Activated CD4-positive, alpha-beta T cell treated with anti-CD3 and anti-CD28 coated beads for 48 hours (primary cell): ENCODE results near the gene IRF6.

Source experiments
- DNase-seq: peaks from one replicate; pipeline ENCODE4 v3.0.0-alpha.2; 2020

IRF6 gene

DNA sequence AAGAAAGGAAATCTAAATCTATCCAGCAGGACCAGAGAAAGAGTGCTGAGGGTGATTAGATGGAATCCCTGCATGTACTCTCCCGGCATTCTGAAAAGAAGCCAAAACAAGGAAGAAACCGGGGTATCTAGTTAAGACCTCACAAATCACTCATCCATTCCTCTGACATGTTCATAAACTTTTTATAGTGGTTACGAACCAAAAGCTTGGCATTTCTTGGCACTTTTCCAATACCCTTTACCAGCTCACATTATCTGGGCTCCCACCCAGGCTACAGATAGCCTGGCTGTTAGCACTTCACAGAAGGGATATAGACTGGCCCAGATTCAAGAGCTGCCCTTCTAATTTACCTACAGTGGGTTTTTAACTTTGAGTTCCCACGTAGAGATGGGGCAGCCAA is 19.8 kb downstream of the IRF6 start:
- no peak for DNase-seq

GRCh38 chr1:209785592-209785991 is 20.4 kb downstream of the IRF6 start:
- no peak for DNase-seq

DNA sequence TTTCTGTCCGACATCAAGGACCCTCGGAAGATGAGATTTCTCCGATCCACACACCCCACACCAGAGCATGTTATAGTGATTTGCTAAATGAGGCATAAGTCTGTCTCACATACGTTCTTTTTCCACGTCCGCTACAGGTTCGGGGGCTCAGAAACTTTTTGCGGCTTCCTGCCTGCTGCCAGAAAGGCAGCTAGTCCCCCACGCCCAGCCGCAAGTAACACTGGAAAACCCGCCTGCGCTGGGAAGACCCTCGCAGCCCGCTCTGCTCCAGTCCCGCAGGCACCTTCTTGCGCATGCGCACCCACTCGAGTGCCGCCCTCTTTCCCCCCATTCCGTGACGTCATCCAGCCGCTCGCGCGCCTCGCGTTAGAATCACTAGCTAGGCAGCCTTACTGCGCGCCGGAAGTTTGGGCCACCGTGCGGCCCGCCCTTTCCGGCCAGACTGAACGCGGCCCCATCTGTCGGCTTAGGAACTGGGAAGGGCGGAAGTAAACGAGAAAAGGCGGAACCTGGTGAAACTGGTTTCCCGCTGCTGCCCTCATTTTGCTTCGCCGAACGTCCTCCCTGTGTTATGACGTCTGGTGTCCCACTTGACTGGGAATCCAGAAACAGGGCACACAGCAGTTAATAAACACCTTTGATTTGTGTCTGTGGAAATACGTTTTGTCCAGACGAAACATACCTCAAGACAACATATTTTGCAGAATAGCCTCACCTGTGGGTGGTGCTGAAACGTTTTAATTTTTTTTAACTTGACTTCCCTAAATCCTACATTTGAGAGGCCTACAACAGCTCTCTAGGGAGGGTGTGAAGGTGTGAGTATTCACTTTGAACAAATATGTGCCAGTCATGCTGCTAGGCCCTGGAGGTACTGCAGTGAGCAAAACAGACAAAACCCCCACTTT is 21.4 kb downstream of the IRF6 start, which contains the start of gene C1orf74:
Gene C1orf74, minus strand, starts transcription at position 295 of the 905 bp plus-strand sequence. CDS start 925 bp downstream, outside the sequence.
- peak; percentile 100 for DNase-seq

DNA sequence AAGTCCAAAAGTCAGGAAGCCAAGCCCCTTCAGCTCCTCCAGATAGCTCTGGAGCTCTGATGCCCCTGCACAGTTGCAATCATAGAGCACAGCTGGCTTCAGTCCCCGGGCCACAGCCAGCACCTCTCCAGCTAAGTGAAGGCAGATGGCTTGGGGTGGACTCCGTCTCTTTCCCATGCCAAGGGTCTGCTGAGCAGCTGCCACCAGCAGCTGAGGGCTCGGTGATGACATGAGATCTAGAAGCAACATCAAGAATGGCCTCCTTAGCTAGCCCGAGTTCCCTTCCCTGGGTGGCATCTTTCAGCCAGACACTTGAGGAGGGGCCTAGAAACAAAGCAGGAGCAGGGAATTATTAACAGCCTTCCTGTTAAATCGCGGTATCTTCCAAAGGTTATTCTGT is 22.6 kb downstream of the IRF6 start:
- DNase-seq: no peak

GRCh38 chr1:209780268-209780667 is 25.7 kb downstream of the IRF6 start:
- DNase-seq: no peak

GRCh38 chr1:209778102-209778501 is 27.8 kb downstream of the IRF6 start:
- no peak for DNase-seq

- no peak for DNase-seq
These were observed 28.4 kb downstream of the IRF6 start for GRCh38 chr1:209777587-209777986.

GRCh38 chr1:209775678-209776077 is 30.3 kb downstream of the IRF6 start:
- DNase-seq: no peak

- no peak for DNase-seq
These were observed 31.4 kb downstream of the IRF6 start for GRCh38 chr1:209774592-209774991.

DNA sequence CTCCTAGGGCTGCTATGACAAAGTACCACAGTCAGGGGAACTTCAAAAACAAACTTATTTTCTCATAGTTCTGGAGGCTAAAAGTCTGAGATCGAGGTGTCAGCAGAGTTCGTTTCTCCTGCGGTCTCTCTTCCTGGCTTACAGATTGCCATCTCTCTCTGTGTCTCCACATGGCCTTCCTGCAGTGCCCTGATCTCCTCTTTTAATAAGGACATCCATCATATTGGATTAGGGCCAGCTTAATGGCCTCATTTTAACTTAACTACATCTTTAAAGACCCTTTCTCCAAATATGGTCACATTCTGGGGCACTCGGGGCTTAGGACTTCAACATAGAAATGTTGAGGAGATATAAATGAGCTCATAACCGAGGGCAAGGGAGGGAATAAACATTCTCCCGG is 33.8 kb downstream of the IRF6 start:
- DNase-seq: no peak

DNA sequence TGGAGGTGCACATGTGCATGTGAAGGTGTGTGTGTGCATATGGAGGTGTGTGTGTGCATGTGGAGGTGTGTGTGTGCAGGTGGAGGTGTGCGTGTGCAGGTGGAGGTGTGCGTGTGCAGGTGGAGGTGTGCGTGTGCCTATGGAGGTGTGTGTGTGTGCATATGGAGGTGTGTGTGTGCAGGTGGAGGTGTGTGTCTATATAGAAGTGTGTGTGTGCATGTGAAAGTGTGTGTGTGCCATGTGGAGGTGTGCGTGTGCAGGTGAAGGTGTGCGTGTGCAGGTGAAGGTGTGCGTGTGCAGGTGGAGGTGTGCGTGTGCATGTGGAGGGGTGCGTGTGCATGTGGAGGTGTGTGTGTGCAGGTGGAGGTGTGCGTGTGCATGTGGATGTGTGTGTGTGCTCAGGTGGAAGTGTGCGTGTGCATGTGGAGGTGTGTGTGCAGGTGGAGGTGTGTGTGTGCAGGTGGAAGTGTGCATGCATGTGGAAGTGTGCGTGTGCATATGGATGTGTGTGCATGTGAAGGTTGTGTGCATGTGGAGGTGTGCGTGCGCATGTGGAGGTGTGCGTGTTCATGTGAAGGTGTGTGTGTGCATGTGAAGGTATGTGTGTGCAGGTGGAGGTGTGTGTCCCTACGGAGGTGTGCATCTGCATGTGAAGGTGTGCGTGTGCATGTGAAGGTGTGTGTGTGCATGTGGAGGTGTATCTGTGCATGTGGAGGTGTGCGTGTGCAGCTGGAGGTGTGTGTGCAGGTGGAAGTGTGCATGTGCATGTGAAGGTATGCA is 35.1 kb downstream of the IRF6 start:
- DNase-seq: no peak

DNA sequence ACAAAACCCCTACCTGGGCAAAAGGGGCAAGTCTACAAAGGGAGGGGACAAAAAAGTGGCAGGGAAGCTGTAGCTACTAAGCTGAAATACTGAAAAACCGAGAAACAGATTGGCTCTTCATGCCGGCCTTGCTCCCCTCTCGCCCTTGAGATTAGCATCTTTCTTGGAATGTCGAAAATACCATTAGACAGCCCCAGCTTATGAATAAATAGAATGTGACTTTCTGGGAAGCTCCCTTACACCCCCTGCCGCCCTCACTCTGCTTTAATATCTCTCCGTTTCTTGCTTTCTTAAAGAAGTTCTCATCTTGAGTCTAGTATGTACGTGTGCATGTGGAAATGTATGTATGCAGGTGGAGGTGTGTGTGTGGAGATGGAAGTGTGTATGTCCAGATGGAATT is 36.0 kb downstream of the IRF6 start:
- no peak for DNase-seq

- DNase-seq: peak; percentile 84
These were observed 36.6 kb downstream of the IRF6 start for GRCh38 chr1:209769171-209769904.

DNA sequence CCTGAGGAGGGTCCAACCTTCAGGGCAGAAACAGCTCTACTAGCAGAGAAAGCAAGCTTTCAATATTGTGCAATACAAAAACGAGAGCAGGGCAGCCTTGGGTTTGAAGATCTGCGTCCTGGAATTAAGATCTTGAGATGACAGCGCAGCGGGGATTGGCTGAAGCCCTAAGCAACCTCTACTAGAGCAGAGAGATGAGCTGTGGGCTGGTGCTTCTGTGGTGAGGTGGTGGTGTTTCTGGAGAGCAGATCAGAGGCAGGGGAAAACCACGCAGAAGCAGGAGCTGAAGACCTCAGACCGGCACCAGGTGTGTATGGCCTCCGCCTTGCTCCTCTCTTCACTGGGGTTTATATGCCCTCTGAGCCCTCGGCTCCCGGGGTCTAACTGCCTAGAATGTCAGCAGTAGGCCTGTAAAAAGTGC is 37.6 kb downstream of the IRF6 start:
- peak; percentile 90 for DNase-seq

DNA sequence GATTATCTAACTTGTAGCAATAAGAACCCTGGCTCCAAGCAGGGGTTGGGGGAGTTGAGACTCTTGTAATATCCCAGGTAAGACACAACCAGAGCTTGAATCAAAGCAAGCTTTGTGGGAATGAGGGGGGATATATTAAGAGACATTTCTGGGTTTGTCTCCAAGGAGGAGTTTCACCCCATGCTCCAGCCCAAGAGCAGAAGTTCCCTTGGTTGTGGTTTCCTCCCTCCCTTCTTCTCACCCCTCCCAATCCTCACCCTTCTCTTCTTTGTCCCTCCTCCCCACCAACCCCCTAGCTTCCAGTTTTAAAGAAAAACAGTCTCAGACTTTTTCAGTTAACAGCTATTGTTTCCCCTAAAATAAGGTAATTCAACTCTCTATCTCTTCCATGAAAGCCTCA is 38.2 kb downstream of the IRF6 start:
- no peak for DNase-seq

- DNase-seq: no peak
These were observed 38.8 kb downstream of the IRF6 start for GRCh38 chr1:209767096-209767495.

GRCh38 chr1:209766051-209766450 is 39.9 kb downstream of the IRF6 start:
- no peak for DNase-seq

DNA sequence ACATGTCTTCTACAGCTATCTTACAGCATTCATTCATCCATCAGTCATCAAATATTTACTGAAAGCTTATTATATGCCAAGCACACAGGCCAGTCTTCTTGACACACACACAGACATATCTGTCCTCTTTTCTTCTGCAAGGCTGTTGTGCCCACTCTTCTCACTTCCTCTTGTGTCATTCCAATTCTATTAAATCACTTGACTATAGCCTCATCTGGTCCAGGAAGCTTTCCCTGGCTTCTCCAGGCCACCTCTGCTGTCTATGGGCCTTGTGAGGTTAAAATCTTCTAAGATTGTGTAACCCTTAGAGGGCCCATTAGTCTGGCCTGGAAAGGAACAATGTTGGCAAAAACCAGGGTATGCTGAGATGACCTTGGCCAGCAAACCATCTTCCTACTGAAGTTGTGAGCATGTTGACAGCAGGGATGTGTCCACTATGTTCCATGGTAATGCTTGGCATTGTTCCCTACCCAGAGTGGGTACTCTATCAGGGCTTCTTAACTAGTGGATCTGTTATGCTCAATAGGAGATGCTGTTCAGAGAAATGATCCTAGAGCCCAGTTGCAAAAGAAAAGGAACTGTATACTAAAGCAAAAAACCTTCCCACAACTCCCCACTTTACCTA is 44.8 kb downstream of the IRF6 start:
- no peak for DNase-seq

DNA sequence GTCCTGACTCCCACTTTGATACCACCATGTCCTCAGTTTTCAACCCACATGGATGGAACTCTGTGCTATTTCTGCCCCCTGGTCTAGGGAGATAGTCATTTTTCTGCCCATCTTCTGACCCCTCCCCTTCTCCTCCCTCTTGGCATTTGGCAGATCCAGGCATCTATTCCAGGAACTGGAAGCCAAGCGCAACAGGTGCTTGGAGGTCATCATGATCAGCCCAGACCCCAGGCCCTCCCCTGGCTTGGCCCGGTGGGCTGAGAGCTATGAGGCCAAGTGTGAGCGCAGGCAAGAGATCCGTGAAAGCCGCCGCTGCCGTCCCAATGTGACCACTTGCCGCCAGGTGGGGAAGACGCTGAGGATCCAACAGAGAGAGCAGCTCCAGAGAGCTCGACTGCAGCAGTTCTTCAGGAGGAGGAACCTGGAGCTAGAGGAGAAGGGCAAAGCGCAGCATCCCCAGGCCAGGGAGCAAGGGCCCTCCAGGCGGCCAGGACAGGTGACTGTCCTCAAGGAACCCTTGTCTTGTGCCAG is 46.0 kb downstream of the IRF6 start:
- no peak for DNase-seq

GRCh38 chr1:209758400-209758799 is 47.5 kb downstream of the IRF6 start:
- no peak for DNase-seq

GRCh38 chr1:209756615-209757445 is 49.1 kb downstream of the IRF6 start:
- peak; percentile 51 for DNase-seq
